Activated CD4-positive, alpha-beta T cell treated with anti-CD3 and anti-CD28 coated beads, Interleukin-2, Interleukin-6, amounts not matched to agents 100 ng/mL and 50 ng/mL, durations not matched to agents 16 hours and 8 hours (primary cell): ENCODE data around the gene HLA-DPA1.
A peak's percentile ranks its signal among the peaks of the same experiment; 100 is the strongest.

ENCODE experiments used
- DNase-seq: peaks from one replicate; pipeline ENCODE4 v3.0.0-alpha.2; 2020

HLA-DPA1 gene

GRCh38 chr6:33014841-33015634 lies 58.4 kb downstream of the HLA-DPA1 start:
- peak; percentile 85 for DNase-seq
